Endothelial cell (in vitro differentiated cells): ENCODE measurements around the gene KMT2E. TPM values are rescaled to one million over a fixed set of nuclear protein-coding genes. Genes with fewer than 3 reads are reported as not detected.

Experiments
- DNase-seq: peaks from one replicate; pipeline ENCODE4 v3.0.0; 2021; ENCODE audit warnings: low spot score
- H3K27ac Mint-ChIP-seq: one replicate; pipeline ENCODE4 v1.8.0; 2021; ENCODE audit warnings: mixed read lengths, inconsistent platforms; ENCODE audit not compliant: unreplicated experiment
- H3K27me3 Mint-ChIP-seq: one replicate; pipeline ENCODE4 v1.8.0; 2021; ENCODE audit warnings: mild to moderate bottlenecking, moderate library complexity, mixed read lengths, inconsistent platforms; ENCODE audit not compliant: unreplicated experiment
- H3K36me3 Mint-ChIP-seq: one replicate; pipeline ENCODE4 v1.8.0; 2021; ENCODE audit warnings: mild to moderate bottlenecking, low read depth, mixed read lengths, inconsistent platforms; ENCODE audit not compliant: unreplicated experiment
- H3K4me1 Mint-ChIP-seq: one replicate; pipeline ENCODE4 v1.8.0; 2021; ENCODE audit warnings: mild to moderate bottlenecking, mixed read lengths, inconsistent platforms; ENCODE audit not compliant: unreplicated experiment
- H3K4me3 Mint-ChIP-seq: one replicate; pipeline ENCODE4 v1.8.0; 2021; ENCODE audit warnings: mild to moderate bottlenecking, mixed read lengths, inconsistent platforms; ENCODE audit not compliant: unreplicated experiment
- H3K9me3 Mint-ChIP-seq: one replicate; pipeline ENCODE4 v1.8.0; 2021; ENCODE audit warnings: mixed read lengths, inconsistent platforms; ENCODE audit not compliant: unreplicated experiment
- total RNA-seq: library from RNA; stranded (reverse); fragmentation: NEBNext Ultra II Directional; extraction: Animal tissue kit (Norgen Biotek cat#: 25700); gene quantifications from one replicate; pipeline ENCODE4 v1.2.1, GENCODE V29; 2021; ENCODE audit not compliant: unreplicated experiment
- TF ChIP-seq, protein P1 (sequence below): fragments of 200-600 bp; sonication (generic); IDR thresholded peaks from one replicate; pipeline ENCODE4 v1.5.0; 2021; ENCODE audit warnings: antibody characterized with exemption; ENCODE audit not compliant: unreplicated experiment

Gene KMT2E
- total RNA-seq, 1 donor from 2014 or later, result 71.0 TPM

DNA sequence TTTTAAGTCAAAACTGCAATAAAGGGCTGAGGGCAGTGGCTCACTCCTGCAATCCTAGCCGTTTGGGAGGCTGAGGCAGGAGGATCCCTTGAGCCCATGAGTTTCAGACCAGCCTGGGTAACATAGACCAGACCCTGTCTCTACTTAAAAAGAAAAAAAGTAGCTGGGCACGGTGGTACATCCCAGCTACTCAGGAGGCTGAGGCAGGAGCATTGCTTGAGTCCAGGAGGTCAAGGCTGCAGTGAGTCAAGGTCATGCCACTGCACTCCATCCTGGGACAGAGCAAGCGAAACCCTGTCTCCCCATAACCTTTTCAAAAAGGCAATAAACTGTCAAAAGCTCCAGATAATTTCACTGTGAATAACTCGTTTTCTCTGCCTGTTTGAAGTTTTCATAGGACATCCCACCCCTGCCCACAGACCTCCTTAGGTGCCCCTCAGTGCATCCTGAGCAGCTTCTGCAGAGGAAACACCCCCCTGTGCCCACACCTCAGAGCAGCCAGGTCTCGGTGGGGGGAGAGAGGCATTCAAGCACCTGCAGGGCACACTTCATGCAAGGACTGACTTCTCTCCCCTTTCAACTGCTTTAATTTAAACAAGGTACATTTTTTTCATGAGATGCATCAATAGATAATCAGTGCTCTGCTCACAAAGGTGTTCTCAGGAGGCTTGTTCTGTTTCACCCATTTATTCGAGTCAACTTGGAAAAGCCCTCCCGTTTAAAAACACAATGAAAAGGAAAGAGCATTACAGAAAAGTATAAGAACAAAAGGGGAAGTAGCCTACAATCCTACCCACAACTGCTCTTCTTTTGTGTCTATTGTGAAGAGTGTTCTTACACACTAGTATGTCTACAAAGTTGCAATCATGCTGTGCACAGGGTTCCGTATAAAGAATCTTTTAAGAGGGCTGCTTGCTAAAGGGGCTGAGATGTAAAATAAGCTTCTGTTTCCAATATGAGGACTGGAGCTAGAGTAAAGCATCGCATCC lies 104.9 kb downstream of the KMT2E start:
- peaks cover 27% of the 10 kb centered on the region for H3K4me1 Mint-ChIP-seq
- no peak for DNase-seq

DNA sequence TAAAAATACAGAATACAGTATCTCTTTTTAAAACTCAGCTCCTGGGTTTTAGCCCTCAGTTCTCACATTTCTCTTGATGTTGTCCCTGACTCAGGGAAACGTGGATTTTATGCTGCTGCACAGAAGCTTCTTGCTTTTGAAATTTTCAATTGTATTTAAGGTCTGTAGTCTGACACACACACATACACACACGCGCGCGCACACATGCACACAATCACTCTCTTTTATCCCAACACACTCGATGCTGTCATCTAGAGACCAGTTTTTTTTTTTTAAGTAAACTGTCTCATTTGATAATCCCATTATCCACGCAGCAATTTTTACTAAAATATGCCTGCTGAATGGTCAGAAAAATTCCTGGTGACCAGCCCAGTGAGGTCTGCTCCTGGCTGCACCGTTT lies 108.6 kb downstream of the KMT2E start:
- Mint-ChIP-seq H3K9me3 (no peaks in the 10 kb centered on the region), H3K27me3 (peaks cover 2% of the 10 kb centered on the region), H3K4me3 (no peak overlapping the region), H3K27ac (peak overlapping the region; percentile 26), H3K36me3 (peaks cover 22% of the 10 kb centered on the region), H3K4me1 (peaks cover 30% of the 10 kb centered on the region)
- TF ChIP-seq, protein P1, sequence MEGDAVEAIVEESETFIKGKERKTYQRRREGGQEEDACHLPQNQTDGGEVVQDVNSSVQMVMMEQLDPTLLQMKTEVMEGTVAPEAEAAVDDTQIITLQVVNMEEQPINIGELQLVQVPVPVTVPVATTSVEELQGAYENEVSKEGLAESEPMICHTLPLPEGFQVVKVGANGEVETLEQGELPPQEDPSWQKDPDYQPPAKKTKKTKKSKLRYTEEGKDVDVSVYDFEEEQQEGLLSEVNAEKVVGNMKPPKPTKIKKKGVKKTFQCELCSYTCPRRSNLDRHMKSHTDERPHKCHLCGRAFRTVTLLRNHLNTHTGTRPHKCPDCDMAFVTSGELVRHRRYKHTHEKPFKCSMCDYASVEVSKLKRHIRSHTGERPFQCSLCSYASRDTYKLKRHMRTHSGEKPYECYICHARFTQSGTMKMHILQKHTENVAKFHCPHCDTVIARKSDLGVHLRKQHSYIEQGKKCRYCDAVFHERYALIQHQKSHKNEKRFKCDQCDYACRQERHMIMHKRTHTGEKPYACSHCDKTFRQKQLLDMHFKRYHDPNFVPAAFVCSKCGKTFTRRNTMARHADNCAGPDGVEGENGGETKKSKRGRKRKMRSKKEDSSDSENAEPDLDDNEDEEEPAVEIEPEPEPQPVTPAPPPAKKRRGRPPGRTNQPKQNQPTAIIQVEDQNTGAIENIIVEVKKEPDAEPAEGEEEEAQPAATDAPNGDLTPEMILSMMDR, result no peak
- DNase-seq, result no peak

More for the DNA sequence above, 104.9 kb downstream of the KMT2E start:
- H3K36me3 Mint-ChIP-seq, result peaks cover 8% of the 10 kb centered on the region
- H3K27ac Mint-ChIP-seq, result no peak overlapping the region
- H3K4me3 Mint-ChIP-seq, result no peak overlapping the region
- H3K27me3 Mint-ChIP-seq, result peaks cover 2% of the 10 kb centered on the region
- no peaks in the 10 kb centered on the region for H3K9me3 Mint-ChIP-seq
- TF ChIP-seq, protein P1, result no peak

DNA sequence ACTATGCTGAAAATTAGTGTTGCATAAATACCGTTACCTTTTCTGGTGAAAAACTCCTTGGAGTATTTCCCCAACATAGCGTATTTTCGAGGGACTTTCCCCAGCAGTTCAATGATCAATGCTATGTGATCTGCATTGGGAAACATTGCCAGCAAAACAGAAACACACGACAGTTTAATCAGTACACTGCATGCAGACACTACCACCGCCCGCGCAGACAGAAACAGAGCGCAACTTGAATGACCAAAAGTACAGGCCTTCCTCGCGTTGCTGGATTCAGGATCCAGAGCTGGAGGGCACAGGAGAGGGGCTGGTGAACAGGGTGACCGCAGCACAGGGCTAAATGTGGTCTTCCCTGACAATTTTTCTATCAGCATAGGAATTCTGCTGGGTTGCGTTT lies 111.7 kb downstream of the KMT2E start:
- peaks cover 2% of the 10 kb centered on the region for H3K27me3 Mint-ChIP-seq
- TF ChIP-seq, protein P1, result no peak
- no peaks in the 10 kb centered on the region for H3K9me3 Mint-ChIP-seq
- no peak overlapping the region for H3K27ac Mint-ChIP-seq
- peaks cover 22% of the 10 kb centered on the region for H3K36me3 Mint-ChIP-seq
- DNase-seq, result no peak
- no peak overlapping the region for H3K4me3 Mint-ChIP-seq
- peaks cover 19% of the 10 kb centered on the region for H3K4me1 Mint-ChIP-seq

DNA sequence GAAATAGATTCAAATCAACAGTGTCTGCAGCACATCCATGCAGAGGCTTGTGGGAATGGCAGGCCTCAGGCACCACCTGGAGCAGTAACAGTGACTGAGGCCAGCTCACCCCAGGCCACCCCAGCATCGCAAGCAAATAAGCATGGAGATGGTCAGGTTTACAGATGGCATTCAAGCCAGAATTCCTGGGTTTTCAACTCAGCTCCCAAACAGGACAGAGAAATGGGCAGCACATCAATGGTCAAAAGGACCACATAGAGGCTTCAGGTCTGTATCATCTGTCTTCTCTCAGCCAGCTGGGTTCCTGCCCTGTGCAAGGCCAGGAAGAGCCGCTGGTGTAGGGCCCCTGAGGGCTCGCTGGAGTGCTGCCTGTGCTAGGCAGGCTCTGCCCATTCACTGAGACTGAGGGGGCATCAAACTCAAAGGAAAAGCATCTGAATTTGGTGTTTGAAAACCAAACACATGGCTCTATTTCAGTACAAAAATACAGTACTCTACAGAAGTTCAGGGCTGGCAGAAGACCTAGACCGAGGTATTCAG lies 112.5 kb downstream of the KMT2E start:
- Mint-ChIP-seq H3K4me3 (no peak overlapping the region), H3K36me3 (peaks cover 22% of the 10 kb centered on the region), H3K4me1 (peaks cover 13% of the 10 kb centered on the region), H3K27ac (peak overlapping the region; percentile 30), H3K27me3 (peaks cover 2% of the 10 kb centered on the region), H3K9me3 (no peaks in the 10 kb centered on the region)
- TF ChIP-seq, protein P1, result no peak
- no peak for DNase-seq

DNA sequence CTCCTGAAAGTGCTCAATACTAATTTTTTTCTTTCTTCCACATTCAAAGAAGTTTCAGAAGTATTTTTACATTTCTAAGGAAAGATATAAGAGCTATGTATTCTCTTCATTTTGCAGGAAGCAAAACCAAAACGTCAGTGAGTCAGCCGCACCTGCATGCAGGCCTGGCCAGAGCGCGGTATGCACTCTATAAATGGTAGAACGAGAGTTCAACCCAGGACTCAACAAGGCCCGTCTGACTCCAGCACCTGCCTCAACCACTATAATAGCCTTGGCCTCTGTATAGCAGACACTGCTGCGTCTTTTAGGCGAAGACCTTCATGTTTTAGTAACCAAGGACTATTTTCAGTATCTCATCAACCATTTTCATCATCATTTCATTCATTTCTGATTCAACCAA lies 113.2 kb downstream of the KMT2E start:
- Mint-ChIP-seq H3K27ac (peak overlapping the region; percentile 30), H3K4me1 (peaks cover 14% of the 10 kb centered on the region), H3K36me3 (peaks cover 22% of the 10 kb centered on the region), H3K9me3 (no peaks in the 10 kb centered on the region), H3K4me3 (no peak overlapping the region), H3K27me3 (peaks cover 5% of the 10 kb centered on the region)
- TF ChIP-seq, protein P1, result no peak
- DNase-seq, result no peak
